GM04503 (cell line): ENCODE measurements around the gene KLF13.

ENCODE experiments used
- DNase-seq: peaks from one replicate; pipeline ENCODE4 v3.0.0-alpha.2; 2012; ENCODE audit warnings: low read depth

Gene KLF13

DNA sequence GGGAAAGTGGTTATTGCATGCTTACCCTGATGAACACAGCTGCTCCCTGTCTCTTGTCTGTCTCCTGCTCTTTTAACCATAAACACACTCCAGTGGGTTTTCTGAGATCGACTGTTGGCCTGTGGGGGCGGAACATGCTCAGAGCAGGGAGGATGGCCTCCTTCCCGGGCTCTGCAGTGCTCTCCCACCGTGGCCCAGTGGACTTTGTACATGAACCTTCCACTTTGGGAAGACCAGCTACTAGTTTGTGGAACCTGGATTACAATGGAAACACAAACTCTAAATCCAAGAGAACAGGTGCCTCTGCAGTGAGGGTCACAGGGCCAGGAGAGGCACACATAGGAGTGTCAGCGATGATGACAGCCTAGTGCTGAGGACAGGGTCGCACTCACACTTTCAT, 56.5 kb downstream of the KLF13 start:
- DNase-seq = no peak

GRCh38 chr15:31384568-31384967, 57.9 kb downstream of the KLF13 start:
- DNase-seq = no peak

DNA sequence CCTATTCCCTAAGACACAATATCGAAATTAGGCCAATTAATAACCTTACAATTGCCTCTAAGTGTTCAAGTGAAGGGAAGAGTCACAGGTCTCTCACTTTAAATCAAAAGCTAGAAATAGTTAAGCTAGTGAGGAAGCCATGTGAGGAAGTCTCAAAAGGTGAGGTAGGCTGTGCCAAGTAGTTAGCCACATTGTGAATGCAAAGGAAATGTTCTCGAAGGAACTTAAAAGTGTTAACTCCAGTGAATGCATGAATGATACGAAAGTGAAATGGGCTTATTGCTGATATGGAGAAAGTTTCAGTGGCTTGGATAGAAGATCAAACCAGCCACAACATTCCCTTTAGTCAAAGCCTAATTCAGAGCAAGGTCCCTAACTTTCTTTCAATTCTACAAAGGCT, 59.1 kb downstream of the KLF13 start:
- DNase-seq = no peak

- no peak for DNase-seq
These were observed 60.5 kb downstream of the KLF13 start for GRCh38 chr15:31387092-31387478.

- no peak for DNase-seq
These were observed 61.0 kb downstream of the KLF13 start for GRCh38 chr15:31387479-31388118.

GRCh38 chr15:31389576-31389975, 62.9 kb downstream of the KLF13 start:
- DNase-seq = no peak

DNA sequence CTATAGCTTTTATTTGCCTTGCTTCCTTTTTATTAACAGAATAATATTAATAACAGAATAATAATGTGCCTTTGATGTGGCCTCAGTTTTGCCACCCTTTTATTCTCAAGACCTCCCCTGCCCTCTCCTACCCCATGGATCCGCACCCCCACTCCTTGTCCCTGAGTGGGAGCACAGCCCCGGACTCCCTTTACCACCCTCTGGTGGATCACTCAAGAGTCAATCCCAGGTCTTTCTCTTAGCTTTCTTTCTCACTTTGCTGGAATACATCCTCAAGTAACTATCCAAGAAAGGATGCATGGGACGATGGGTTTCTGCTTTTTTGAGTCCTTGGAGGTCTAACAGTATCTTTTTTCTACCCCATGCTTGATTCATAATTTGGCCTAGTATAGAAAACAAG, 63.4 kb downstream of the KLF13 start:
- no peak for DNase-seq

DNA sequence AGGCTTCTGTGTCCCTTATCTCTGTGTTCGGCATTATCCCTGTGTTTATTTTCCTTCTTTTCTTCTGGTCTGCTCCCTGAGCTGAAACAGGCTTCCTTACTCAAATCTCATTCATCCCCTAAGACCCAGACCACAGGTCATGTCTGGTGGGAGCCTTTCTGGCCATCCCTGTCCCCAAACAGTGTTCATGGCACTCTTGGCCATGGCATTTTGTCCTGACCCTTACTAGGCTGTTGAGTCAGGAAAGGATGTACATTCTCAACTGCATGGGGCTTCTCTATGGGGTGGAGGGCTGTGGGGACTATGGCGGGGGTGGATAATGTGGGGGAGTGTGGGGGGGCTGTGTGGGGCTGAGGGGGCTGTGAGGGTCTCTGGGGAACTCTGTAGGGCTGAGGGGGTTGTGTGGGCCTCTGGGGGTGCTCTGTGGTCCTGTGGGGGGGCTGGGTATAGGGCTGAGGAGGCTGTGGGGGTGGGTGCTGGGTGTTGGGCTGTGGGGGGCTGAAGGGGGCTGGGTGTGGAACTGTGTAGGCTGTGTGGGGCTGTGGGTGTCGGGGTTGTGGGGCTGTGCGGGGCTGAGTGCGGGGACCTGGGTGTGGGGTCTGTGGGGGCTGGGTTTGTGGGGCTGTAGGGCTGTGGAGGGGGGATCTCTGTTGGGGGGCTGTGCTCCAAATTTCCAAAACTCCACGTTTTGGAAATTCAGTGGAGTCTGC, 64.3 kb downstream of the KLF13 start:
- DNase-seq = no peak

DNA sequence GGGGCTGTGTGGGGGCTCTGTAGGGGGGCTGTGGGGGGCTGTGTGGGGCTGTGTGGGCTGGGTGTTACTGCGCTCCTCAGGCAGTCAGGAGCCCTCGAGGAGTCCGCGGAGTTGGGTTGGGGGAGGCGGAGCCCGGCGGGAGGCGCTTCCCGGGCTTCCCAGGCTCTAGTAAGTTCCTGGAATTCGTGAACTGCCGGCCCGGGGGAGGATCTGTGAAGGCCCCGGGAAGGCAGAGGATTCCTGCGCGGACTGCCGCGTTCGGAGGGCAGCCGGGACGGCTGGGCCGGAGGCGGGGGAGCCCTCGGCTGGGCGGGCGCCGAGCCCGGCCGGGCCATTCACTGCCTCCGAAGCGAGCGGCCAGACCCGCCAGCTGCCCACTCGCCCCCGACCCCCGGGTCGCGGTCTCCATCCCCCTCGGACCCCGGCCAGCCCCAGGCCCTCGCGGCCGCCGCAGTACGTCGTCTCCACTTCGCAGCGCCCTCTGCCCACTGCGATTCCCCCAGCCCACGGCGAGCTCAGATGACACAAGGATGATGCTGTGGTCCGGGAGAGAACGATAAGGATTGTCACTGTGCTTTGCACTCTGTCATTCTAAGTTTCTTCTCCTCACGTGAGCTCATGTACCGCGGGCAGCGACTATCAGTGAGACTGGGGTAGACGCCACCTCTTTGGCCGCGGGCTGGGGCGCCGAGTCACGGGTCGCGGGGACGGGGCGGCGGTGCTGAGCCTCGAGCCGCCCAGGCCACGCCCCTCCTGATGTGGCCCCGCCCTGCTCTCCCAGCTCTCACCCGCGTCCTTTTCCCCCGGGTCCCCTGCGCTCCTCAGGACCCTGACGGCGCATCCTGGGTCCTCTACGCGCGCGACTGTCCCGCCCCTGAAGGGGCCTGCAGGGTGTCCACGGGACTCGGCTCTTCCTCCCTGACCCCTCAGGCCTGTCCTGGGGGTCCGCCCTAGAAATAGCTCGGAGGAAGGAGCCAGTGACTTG, 65.3 kb downstream of the KLF13 start:
- DNase-seq = no peak

DNA sequence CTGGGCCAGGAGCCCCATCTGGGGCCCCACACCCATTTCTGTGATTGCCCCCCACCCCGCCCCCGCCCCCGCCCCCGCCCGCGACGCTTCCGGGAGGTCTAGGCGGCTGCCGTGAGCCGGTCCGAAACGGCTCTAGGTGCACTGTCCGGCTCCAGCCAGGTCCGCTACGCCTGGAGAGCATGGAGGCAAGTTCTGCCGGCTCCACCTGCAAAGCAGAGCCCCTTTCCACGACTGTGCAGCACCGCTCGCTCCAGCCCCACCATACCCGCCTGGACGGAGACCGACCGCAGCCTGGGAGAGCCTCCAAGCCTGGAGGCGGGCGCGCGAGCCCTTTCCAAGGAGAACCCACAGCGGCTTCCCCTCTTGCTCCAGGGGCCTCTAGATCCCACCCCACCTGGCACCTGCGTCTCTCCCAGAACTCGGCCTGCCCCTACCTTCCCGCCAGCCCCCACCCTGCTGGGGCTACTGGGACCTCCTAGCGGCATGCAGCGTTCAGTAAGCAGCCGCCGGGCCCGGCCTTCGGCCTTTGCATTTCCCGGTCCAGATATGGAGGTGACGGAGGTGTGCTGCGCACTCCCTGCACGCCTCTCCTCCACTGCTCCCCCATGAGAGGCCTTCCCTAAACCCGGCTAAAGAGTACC, 66.2 kb downstream of the KLF13 start:
- DNase-seq = no peak

GRCh38 chr15:31393444-31394091, 66.9 kb downstream of the KLF13 start:
- no peak for DNase-seq

- no peak for DNase-seq
These were observed 70.4 kb downstream of the KLF13 start for GRCh38 chr15:31396881-31397560.

- DNase-seq = no peak
These were observed 71.4 kb downstream of the KLF13 start for GRCh38 chr15:31397851-31398661.

DNA sequence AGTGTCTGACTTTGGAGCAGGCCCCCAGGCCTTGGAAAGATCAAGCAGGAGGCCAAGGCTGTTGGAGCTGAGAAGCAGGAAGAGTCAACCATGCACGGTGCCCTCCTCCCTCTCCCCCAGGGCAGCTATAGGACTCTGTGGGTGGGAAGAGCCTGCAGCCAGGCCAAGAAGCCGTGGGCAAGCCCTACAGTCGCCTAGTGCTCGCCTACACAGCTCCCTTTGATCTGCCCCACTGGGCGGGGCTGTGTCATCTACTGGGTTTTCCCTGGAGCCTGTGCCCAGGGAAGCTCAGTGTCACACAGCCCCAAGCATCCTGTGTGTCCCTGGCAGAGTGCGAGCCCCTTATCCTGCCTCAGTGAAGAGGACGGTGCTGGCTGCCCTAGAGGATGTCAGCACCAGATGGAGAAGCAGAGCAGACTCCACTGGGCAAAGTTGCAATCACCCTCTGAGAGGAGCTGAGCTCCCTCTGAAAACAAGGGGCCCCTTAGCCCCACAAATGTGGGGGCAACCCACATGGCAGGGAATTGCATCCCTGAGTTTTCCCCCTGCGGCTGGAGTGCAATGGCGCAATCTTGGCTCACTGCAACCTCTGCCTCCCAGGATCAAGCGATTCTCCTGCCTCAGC, 72.2 kb downstream of the KLF13 start:
- DNase-seq = no peak

DNA sequence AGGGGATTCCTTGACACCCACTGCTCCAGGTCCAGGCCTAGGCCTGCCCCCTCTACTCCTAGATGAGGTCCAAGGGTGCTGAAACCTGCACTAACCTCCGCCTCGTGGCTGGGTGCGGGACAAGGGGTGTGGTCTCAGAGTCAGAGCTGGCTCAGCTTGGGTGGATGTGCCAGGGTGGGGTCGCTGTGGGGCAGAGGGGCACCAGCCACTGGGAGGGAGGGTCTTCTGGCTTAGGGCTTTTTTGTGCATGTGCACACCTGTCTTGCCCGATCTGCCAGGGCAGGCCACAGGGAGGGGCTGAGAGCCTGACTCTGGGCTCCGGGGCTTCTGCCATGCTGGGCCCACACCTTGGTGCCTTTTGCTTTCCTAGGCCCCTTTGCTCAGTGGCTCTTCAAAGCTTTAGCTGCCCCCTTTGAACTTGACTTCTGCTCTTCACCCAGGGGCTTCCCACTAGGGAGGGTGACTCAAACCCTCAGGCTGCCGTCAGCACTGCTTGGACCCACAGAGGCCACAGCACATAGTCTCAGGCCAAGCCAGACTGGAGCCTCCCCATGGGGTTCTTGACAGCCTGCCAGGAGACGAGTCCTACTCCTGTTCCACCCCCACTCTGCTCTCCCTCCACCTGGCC, 73.0 kb downstream of the KLF13 start:
- no peak for DNase-seq

DNA sequence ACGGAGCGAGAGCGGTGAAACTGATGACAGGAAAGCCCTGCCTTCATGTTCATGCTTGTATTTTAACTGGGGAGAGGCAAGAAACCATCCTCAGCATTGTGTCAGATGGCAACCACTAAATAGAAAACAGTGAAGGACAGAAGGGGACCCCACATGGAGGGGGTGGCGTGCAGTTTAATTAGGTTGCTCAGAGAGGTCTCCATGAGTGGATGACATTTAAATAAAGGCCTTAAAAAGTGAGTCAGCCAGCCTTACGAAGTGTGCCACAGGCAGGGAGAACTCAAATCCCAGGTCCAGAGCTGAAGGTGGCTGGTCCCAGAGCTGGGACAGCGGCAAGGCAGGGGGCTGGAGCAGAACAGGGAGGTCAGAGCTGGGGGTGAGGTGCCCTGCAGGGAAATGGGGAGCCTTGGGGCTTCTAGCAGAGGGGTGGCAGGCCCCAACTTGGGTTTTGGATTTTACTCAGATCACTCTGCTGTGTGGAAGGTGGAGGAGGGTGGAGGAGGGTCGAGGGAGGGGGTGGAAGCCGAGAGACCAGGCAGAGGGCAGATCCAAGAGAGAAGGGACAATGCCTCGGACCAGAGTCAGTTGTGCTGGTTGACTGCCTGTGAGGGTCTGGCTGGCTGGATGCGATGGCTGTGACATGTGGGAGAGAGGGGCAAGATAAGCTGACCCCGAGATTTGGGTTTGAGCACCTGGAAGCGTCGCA, 73.7 kb downstream of the KLF13 start:
- no peak for DNase-seq

DNA sequence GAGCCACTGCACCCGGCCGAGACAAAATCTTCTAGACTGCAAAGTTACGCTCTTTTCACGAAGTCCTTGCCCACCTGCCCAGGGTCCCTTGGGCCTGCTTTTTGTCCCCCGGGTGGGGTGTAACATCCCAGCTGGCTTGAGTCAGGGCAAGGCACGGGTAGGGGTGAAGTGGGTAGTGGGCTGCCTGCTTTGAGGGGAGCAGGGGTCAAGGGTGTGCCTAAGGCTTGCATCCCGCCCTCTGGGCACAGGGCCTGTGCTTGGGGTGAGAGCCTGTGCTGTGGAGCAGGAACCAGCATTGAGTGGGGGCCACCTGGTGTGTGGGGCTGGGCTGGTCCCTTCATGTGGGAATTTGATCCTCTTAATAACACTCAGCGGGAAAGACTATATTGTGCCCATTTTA, 74.6 kb downstream of the KLF13 start:
- DNase-seq = no peak

GRCh38 chr15:31402003-31402402, 75.4 kb downstream of the KLF13 start:
- no peak for DNase-seq
